ENCODE results near the gene IQCC.

IQCC gene

DNA sequence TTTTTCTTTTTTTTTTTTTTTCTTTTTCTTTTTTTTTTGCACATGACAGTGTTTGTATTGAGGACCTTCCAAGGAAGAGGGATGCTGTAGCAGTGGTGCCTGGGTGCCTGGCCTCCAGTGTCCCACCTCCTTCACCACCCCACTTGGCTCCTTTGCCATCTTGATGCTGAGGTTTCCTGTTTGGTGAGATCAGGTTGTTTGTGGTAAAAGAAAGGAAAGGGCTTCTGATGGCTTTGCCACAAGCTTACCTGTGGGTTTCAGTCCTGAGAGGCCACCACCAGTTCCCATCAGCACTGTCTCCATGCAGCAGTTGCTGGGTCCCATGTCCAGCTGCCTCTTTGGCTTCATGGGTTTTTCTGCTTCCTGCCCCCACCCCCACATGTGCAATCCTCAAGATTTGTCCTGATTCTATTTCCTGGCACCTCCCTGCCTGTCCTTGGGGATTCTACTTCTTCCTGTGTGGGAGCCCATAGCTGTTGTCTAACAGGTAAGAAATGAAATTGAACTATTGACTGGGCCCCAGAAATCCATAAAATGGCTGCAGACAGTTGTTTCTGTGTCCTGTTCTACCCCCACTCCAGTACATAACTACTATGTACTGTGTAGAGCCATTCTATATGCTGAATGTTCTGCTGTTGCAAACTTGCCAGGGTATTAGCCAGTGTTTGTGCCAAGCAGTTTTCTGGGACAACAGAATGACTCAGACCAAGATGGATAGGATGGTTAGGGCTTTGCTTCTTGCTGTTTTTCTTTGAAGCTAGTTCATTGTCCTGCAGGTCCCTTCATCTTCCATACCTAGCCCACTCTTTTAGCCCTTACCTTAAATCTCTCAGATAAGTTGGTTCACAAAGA, 9.3 kb upstream of the IQCC start:
- DNase-seq = no peak

DNA sequence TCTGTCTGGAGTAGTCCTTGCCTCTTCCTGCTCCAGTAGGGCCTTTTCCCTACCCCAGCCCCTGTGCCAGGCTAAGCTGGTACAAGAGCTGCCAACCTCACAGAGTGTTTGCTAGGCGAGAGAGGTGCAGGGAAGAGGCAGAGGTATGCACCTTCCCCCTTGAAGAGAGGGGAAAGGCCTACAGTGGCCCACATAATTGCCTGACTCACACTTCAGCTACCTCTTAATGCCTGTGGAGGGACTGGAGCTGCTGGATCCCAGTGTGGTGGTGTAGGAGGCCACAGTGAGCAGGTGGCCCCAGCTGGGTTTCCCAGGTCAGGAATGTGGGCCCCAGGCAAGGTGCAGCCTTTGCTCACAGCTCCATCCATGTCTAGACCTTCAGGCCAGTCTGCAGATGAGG, 8.4 kb upstream of the IQCC start:
- no peak for DNase-seq

DNA sequence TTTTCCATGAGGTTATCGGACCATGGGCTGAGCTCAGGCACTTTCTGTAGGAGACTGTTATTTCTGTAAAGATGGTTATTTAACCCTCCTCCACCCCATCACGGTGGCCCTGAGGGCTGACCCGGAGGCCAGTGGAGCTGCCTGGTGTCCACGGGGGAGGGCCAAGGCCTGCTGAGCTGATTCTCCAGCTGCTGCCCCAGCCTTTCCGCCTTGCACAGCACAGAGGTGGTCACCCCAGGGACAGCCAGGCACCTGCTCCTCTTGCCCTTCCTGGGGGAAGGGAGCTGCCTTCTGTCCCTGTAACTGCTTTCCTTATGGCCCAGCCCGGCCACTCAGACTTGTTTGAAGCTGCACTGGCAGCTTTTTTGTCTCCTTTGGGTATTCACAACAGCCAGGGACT, 7.6 kb upstream of the IQCC start:
- no peak for DNase-seq

DNA sequence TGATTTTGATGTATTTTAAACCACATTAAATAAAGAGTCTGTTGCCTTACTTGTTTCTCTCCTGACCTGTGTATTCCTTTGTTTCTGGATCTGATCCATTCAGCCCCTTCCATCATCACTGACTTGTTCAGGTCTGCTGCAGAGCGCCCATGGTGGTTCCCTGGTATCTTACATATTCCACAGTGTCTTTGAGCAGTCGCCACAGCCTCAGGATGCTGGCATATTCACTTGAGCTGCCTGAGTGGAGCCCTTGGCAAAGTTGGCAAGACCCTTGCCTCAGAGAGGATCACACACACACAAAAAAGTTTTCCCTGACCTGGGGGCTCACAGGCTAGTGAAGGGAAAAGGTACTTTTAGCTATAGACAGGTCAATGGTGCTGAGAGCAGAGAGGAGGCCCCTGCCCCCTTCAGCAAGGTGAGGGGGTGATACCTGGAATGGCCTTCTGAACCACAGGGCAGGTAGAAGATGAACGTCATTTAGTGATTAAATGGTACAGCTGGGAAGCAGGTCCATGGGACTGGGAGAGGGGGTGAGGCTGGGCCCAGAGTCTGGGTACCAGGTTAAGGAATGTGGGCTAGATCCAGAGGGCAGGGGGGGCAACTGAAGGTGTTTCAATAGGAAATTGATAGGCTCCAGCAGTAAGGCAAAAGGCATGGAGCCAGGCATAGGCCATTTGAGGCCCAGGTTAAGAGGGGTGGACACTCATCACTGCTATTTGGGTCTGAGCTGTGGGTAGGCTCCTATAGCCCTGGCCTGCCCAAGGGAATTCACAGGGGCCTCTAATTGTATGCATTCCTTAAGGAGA, 7.0 kb upstream of the IQCC start:
- no peak for DNase-seq

DNA sequence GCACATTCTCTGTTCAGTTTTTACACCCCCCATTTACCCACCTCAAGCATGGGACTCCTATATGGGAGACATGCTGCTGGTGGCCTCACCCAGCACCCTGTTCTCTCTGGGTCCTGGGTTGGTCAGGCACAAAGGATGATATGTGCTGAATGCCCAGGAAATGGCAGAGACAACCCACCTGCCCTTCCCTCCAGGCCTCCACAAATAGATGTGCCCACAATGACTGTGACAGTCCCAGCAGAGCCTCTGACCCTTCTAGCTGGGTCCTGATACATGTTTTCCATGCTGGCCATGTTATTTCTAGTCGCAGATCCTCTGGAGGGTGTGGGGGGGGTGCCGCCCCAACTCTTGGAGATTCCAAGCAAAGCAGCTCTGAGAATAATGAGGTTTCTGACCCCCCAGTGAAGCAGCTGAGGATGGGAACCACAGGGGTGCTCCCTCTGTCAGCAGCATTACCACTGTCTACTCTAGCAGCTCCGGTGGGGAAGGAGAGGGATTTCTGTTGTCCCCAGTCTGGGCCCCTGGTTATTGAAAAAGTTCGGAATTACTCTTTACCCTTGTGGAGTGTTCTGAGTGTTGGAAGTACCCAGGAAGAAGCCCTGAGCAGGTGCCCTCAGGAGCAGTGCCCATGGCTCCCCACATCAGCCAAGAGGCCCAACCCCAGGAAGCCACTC, 6.3 kb upstream of the IQCC start:
- DNase-seq = no peak

DNA sequence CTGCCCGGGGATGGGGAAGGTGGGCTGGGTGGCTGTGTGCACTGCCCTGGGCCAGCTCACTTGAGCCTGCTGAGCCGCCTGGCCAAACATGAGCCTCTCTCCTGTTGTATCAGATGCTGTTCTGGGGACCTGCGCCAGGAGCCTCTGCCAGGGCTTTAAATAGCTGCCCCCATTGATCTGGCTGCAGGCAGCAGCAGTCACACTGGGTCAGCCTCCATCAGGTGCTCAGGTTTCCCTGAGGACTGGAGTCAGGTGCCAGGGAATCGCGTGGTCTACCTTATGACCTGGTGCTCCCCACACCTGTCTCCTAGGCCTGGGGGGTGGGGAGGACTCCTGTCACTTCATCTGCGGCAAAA, 5.8 kb upstream of the IQCC start:
- no peak for DNase-seq

DNA sequence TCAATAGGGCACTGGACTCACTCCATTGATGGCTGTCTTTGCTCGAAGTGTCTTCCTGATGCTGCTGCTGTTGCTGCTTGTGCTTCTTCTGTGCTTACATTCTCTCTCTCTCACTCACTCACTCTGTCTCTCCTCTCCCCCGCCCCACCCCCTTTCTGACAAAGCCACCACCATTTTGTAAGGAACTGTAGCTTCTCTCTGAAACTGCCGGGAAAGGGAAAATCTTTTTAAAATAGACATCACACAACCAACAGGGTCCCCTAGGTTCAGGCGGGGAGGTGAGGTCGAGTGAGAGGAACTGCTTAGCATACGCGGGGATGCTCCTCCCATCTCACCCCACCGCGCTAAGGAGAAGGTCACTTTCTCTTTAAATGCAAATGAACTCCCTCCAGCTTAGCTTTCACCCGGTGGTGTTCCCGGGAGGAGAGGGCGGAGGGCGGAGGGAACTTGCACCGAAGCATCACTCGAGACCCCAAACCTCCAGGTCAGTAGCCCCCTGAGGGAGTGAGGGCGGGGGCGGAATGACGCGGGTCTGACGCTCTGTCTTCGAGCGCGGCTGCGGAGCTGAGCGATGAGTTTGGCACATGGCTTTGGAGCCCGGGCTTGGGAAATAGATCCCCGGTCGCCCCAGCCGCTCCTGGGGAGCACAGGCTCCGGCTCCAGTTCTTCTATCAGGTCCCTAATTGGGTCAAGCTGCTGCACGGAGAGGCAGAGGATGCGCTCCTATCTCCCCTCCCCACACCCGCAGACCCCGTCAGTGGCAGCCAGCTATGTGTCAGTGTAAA, 5.1 kb upstream of the IQCC start, which contains the start of gene CCDC28B:
CCDC28B (plus strand) TSS at position 370 of the 785 bp plus-strand sequence. CDS start 1,341 bp downstream, outside the sequence.
- DNase-seq = peak; percentile 59

DNA sequence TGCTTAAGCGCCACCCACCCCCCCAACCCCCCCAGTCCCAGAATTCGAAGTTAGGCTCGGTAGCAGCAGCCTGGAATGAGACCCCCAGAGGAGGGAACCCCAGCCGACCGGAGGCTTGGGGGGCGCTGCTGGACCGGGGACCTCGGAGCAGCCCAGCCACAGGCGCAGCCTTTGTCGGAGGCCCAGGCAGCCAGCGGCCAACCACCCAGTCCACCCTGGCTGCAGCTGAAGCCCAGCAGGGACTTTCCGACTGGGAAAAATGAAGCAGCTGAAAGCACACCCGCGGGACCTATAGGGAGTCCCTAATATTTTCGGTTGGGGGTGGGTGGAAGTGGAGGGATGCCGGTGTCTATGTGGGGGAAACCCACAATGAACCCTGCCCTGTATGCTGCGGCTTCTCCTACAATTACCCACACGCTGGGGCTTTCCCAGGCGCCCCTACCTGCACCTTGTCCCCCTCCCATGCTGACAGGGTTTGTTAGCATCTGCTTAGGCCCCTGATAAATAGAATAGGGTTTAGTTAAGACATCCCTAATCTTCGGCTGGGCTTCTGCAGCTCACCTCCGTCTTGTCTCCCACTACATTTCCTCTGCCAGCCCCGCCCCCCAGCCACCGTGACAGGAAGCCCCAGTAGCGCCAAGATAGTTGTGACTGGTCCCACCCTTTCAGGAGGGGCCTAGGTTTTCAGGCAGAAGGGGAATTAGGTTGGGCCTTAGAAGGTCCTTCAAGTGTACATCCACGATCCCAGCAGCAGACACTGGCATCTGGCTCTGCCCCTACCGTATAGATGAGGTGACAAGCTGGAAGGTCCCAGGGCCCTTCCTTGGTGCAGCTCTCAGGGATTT, 4.2 kb upstream of the IQCC start:
- no peak for DNase-seq

DNA sequence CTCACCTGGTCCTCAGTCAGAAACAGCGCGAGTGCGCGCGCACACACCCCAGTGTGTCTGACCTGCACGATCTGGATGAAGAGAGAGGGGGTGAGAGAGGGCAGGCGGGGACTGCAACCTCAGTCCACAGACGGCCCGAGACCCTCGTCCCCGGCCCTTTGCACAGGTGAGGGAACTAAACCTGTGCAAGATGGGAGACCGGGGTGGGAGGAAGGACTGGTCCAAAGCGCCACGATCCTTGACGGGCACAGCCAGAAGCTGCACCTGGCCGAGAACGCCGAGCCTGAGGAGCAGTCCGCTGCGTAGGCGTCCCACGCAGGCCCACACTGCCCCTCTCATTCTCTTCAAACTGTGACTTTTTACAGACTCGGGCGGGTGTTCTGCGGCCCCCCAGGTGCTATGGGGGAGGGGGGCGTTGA, 519 bp upstream of the IQCC start:
- DNase-seq = no peak

DNA sequence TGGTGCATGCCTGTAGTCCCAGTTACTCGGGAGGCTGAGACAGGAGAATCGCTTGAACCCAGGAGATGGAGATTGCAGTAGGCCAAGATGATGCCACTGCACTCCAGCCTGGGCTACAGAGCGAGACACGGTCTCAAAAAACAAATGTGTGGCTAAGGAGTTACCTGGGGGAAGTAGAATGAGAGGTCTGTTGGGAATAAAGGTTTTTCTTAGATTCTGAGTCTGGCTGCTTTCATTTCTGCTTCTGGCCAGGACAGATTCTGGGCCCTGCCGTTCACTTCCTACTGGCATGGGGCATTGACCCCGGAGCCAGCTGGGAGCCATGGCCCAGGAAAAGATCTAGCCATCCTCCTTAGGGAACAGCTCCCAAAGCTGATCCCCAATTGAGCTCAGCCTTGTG, 3.0 kb downstream of the IQCC start:
- no peak for DNase-seq

DNA sequence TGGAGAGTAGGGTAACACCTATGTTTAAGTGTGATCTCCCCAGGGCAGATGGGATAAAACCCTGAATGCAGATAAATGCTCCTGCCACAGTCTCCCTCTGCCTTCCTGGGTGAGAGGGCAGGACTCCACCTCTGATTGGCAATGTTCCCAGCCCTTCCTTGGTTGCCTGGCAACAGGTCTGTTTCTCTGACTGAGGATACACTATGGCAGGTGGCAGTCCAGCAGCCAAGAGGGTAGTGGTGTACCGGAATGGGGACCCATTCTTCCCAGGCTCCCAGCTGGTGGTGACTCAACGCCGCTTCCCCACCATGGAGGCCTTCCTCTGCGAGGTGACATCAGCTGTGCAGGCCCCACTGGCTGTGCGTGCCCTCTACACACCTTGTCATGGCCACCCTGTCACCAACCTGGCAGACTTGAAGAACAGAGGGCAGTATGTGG, 3.4 kb downstream of the IQCC start, which contains the start of gene DCDC2B:
DCDC2B (plus strand) TSS at position 199 of the 438 bp plus-strand sequence; CDS start at position 204, 5 bp downstream.
- peak; percentile 40 for DNase-seq

DNA sequence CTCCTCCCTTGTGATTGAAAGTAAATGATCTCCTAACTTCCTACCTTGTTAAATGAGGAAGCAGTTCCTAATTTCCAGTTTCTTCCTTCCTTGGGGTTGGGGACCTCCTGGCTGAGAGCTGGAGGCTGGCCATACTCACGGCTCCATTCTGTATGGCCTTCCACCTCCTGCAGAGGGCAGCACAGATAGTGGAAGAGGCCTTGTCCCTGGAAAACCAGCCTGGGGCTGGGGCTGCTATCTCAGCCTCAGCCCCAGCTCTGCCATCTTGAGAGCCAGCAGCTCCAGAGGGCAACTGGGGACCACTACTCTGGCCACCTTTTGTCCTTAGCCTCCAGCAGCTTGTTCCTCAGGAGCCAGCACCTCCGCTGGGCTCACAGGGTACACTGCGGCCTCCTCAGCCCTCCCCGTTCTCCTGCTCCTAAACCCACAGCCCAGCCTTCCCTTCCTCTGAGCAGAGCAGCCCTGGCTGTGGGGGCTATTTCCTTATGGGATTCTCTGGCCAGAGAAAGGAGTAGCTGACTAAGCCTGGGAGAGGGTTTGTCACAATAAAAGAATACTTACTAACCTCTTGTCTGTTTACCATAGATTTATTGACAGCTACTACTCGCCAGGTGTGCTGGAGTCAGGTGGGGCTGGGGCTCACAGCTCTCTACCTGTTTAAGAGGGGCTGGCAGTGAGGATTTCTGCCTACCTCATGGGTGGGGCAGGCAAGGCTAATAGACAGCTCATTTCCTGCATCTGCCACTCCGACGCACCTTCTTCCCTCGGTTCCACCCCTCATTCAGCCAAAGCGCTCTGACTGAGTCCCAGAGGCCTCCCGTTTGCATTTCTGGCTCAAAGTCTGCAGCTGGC, 10.4 kb downstream of the IQCC start:
- peak; percentile 13 for DNase-seq

DNA sequence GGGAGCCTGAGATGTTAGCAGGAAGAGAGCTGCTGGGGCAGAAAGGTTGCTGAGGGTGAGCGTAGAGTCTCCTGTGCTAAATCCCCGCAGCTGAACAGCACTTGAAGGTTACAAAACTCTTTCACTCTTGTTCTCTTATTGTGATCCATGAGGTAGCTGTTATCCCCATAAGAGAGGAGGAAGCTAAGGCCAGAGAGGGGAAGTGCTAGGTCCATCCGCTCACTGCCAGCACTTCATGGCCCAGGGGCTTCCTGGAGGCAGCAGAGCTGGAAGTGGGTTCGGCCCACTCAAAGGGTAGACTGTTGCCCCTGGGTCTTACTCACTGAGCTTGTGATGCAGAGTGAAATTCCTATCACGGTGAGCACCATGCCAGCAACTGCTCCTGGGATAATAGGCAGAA, 11.1 kb downstream of the IQCC start:
- DNase-seq = no peak

DNA sequence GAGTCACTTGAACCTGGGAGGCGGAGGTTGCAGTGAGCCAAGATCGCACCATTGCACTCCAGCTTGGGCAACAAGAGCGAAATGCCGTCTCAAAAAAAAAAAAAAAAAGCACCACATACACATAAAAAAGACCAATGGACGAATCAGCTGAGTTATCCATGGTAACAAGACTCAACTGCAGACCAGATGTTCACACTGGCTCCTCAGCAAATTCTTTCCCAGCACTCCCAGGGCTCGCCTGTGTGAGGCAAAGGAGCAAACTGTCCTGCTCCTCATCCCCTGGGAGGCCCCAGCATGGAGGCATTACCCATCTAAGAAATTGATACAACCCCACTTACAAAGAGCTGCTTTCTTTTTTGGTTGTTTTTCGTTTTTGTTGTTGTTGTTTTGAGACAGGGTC, 13.6 kb downstream of the IQCC start:
- DNase-seq = no peak

DNA sequence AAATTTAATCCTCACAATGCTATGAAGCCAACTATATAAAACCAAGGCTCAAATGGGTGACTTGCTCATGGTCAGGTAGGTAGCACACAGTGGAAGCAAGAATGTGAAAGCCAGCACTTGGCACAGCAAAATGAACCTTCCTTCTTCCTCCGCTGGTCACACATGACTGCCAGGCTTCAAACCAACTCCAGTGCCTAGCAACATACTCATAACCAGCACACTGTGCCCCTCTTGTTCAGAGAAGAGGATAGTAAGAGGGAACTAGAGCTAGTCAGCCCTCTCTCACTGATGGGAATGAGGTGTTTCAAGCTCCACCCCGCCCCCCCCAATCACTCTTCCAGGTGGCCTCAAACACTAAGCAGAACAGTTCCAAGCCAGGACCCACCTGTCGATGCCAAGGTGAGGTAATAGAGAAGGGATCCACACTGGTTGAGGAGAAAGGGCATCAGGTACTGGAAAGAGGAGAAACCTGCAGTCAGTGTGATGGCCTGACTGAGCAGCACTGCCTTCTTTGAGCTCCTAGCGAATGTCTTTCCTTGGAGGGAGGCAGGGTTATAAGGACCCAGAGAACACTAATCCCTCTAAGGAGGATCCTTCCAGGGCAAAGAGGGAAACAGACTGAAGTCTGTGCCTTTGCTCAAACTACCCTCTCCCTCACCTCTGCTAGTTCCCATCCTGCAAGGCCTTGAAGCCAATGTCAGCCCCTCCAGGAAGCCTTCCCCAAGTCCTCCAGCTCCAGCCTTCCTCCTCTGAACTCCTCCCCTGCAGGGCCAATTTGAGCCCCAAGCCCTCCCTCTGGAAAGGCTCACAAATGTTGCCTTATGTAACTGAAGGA, 15.5 kb downstream of the IQCC start:
- DNase-seq = peak; percentile 79

DNA sequence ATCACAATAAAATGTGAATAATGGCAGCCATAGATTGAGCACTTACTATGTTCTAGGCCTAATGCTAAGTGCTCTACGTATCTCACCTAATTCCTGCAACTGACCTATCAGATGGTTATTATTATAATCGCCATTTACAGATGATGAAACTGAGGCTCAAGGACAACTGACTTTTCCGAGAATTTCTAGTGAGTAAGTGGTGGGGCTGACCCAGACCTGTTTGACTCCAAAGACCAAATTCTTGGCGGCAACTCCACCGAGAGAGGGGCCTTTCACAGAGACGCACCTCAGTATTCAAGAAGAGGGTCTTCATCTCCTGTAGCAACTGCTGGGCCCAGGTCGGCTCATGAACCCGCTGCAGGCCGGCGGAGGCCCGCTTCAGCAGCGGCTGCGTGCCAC, 16.1 kb downstream of the IQCC start:
- no peak for DNase-seq

DNA sequence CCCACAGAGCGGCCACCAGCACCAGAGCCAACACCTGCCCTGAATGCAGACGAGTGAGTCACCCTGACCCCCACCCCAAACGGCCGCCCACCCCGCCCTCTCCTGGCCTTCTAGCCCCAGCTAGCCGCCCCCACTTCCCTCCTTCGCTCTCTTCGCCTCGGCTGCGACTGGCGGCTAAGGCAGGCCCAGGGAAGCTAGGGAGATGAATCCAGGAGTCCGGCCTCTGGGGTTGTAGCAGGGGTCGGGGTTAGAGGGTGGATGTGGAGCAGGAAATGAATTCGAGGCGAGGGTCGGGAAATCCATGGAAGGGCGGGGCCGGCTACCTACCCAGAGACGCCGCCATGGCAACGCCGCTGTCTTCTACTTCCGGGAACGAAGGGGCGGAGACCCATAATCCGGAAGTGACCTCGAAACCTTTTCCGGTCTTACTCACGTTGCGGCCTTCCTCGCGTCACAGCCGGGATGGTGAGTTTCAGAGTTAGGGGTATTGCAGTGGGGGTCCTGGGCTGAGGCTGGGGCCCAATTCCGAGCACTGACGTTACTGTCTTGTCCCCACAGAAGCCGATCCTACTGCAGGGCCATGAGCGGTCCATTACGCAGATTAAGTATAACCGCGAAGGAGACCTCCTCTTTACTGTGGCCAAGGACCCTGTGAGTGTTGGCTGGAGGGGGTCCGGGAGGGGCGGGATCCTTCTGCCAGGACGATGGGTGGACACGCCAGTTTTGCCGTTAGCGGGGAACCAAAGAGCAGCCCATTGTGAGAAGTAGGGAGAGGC, 16.7 kb downstream of the IQCC start, which contains the start of the genes EIF3I and TMEM234:
EIF3I (plus strand) TSS at position 428 of the 776 bp plus-strand sequence; CDS start at position 463, 35 bp downstream.
TMEM234 (minus strand) TSS at position 374 of the 776 bp plus-strand sequence; CDS start at position 343, 31 bp downstream.
- peak; percentile 78 for DNase-seq

DNA sequence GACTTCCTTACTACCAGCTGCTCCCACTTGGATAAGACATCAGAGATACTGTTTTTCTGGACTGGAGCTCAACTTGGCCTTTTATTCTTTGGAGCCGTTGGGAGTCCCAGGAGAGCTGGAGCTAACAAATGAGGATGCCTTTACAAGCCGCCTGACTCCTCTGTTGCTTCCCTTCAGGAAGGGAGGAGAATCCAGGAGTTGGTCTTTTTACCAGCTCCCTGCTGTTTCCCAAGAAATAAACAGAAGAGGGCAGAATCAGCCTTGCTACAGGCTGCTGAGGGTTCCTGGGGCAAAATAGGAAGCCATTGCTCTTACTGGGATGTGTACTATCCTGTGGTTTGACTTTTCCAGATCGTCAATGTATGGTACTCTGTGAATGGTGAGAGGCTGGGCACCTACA, 18.2 kb downstream of the IQCC start:
- no peak for DNase-seq
